Urinary bladder (tissue), 4 donors: ENCODE results near the gene MAP2K3. TPM values are rescaled to one million over a fixed set of nuclear protein-coding genes. Genes with fewer than 3 reads are reported as not detected.

Experiments
- DNase-seq: peaks from one replicate; pipeline ENCODE4 v3.0.0-alpha.2; 2015; ENCODE audit errors: extremely low spot score
- H3K27ac ChIP-seq: one replicate; pipeline ENCODE4 v1.5.1; 2013; ENCODE audit warnings: low read depth, mild to moderate bottlenecking, moderate library complexity
- H3K36me3 ChIP-seq: one replicate; pipeline ENCODE4 v1.6.1; 2013; ENCODE audit warnings: mild to moderate bottlenecking, moderate library complexity; ENCODE audit not compliant: insufficient read depth
- H3K4me1 ChIP-seq: one replicate; pipeline ENCODE4 v1.6.1; 2013; ENCODE audit warnings: mild to moderate bottlenecking, moderate library complexity; ENCODE audit not compliant: insufficient read depth
- H3K4me3 ChIP-seq: one replicate; pipeline ENCODE4 v1.5.1; 2013; ENCODE audit warnings: low read depth, low read length
- WGBS: extraction: QIAGEN DNeasy Blood & Tissue Kit; methylation state at CpG from one replicate; pipeline ENCODE4 v1.1.7; 2013; 5-methylcytosine and 5-hydroxymethylcytosine counted together
- polyA plus RNA-seq: library from polyadenylated mRNA; stranded (reverse); fragments of 200-250 nt; gene quantifications from one replicate; pipeline ENCODE4 v1.2.3, GENCODE V29; 2013
- total RNA-seq: library from RNA; depleted of rRNA; stranded (reverse); fragments of >200 nt; gene quantifications from one replicate; pipeline ENCODE4 v1.2.3, GENCODE V29; 2014
- donor health status: healthy with polysubstance abuse.
- donor health status: healthy.

MAP2K3 gene
- total and polyA plus RNA-seq, 2 donors = 8.3 to 33.5 TPM

DNA sequence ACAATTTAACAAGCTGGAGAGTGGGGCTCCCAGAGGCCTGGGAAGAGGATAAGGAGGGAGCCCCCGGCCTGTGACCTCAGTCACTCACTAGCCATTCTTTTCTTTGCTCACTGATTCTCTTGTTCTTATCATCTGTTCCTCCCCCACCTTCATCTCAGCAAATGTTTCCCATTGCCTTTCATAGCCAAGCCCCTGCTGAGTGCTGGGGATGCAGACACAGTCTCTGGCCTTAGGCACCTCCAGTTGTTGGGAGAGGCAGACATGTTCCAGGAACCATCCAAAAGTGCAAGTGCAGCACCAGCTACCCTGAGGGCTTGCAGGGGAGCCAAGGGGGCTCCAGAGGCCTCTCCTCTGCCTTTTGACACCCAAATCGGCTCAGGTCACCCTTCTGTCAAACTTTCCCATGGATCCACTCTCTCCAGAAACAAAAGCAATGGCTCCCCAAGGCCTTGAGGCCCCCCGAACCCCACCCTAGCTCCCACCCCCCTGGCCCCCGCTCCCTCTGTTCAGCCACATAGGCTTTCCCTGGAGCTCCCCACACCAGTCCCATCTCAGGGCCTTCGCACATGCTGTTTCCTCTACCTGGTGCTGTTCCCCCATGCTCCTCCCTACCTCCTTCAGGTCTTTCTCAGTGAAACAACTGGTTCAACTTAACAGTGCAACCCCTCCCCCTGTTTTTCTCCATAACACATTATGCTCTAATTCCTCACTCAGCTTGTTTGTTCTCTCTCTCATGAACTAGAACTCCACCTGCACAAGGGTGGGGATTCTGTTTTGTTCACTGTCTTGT, 76.7 kb downstream of the MAP2K3 start:
- Histone ChIP-seq H3K27ac (no peak overlapping the region), H3K36me3 (no peaks in the 10 kb centered on the region), H3K4me1 (no peaks in the 10 kb centered on the region), H3K4me3 (no peak overlapping the region)
- DNase-seq = no peak
- 71% methylated on average over 5 of the region's 5 CpGs for WGBS

DNA sequence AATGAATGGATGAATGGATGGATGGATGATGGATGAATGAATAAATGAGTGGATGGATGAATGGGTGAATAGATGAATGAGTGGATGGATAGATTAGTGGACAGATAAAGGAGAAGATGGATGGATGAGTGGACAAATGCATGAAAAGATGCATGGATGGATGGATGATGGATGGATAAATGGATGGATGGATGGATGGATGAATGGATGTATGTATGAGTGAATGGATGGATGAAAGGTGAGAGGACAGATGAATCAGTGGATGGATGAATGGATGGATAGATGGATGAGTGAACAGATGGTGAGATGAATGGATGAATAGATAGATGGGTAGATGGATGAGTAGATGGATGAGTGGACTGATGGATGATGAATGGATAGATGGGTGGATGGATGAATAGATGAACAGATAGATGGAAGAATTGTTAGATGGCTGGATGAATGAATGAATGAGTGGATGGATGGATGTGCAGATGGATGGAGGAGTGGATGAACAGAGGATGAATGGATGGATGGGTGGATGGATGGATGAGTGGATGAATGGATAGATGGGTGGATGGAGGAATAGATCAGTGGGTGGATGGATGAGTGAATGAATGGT, 77.9 kb downstream of the MAP2K3 start:
- no peaks in the 10 kb centered on the region for H3K4me1 ChIP-seq
- DNase-seq = no peak
- H3K4me3 ChIP-seq = no peak overlapping the region
- no peaks in the 10 kb centered on the region for H3K36me3 ChIP-seq
- no peak overlapping the region for H3K27ac ChIP-seq

DNA sequence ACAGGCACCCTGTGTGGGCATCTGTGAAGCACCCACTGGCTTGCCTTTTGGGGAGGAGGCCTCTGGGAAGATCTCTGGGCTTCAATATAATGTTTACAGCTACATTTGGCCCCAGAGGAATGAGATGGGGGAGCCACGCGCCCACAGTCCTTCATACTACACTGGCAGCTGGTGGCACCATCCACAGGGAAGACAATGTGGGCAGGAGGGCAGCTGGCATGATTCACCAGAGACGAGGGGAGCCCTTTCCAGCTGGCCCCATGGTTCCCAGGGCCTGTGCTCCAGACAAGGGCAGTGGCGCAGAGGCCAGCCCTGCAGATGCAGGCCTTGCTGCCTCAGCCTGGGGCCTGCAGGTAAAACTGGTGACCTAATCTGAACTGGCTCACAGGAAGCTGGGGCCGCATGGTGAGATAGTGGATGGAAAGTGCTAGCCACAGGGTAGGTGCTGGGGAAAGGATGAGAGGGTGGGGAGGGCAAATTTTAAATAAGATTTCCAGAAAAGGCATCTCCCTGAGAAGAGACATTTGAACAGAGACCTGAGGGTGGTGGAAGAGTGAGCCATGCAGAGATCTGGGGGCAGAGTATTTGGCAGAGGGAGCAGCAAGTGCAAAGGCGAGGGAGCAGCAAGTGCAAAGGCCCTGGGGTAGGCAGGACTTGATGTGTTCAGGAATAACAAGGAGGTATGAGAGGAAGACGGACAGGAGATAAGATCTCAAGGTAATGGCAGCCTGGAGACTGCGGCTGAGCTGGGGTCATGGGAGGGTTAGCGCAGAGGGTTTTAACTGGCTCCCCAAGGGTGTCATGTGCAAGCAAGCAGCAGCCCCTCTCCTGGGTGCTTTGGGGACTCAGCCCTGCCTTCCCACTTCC, 79.5 kb downstream of the MAP2K3 start:
- DNase-seq = no peak
- Histone ChIP-seq H3K4me3 (no peak overlapping the region), H3K36me3 (no peaks in the 10 kb centered on the region), H3K4me1 (no peaks in the 10 kb centered on the region), H3K27ac (no peak overlapping the region)
- WGBS = 84% methylated on average over 9 of the region's 9 CpGs

Other genes with a start within 250 kb of the MAP2K3 start
- 170 TPM for gene USP22, start 241.7 kb upstream of the MAP2K3 start, total RNA-seq
- 72.1 TPM for gene USP22, start 241.7 kb upstream of the MAP2K3 start, polyA plus RNA-seq
- 14.5 TPM for gene DHRS7B, start 157.7 kb upstream of the MAP2K3 start, total RNA-seq
- 33.4 TPM for gene DHRS7B, start 157.7 kb upstream of the MAP2K3 start, polyA plus RNA-seq
- gene TMEM11, start 70.5 kb upstream of the MAP2K3 start, total RNA-seq = 6.6 TPM
- 24.7 TPM for gene TMEM11, start 70.5 kb upstream of the MAP2K3 start, polyA plus RNA-seq
- 2.1 TPM for gene NATD1, start 31.3 kb upstream of the MAP2K3 start, total RNA-seq
- 9.8 TPM for gene NATD1, start 31.3 kb upstream of the MAP2K3 start, polyA plus RNA-seq
- 4.1 TPM for gene KCNJ12, start 91.6 kb downstream of the MAP2K3 start, total RNA-seq
- gene KCNJ12, start 91.6 kb downstream of the MAP2K3 start, polyA plus RNA-seq = 1.5 TPM